ENCODE results near the gene SORCS2.

DNA sequence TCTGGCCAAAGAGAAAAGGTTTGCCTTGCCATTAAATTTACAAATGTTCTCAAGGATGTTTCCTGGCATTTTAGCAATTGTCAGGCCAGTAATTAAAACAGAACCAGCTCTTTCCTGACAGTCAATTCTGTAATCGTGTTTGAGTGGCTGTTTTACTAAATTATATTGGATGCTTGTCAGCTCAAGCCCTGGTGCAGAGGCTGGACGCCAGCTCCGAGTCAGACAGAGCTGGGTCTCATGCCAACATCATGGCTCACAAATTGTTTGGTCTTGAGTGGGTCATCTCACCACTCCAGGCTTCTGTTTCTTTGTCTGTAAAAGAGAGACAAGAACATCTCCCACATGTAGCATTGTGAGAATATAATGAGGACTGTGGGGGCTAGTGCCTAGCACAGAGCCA lies 432.7 kb downstream of the SORCS2 start:
- TF ChIP-seq, protein P1, sequence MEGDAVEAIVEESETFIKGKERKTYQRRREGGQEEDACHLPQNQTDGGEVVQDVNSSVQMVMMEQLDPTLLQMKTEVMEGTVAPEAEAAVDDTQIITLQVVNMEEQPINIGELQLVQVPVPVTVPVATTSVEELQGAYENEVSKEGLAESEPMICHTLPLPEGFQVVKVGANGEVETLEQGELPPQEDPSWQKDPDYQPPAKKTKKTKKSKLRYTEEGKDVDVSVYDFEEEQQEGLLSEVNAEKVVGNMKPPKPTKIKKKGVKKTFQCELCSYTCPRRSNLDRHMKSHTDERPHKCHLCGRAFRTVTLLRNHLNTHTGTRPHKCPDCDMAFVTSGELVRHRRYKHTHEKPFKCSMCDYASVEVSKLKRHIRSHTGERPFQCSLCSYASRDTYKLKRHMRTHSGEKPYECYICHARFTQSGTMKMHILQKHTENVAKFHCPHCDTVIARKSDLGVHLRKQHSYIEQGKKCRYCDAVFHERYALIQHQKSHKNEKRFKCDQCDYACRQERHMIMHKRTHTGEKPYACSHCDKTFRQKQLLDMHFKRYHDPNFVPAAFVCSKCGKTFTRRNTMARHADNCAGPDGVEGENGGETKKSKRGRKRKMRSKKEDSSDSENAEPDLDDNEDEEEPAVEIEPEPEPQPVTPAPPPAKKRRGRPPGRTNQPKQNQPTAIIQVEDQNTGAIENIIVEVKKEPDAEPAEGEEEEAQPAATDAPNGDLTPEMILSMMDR (IDR thresholded peaks at IDR 0.05), result no peak
- TF ChIP-seq, protein P2, sequence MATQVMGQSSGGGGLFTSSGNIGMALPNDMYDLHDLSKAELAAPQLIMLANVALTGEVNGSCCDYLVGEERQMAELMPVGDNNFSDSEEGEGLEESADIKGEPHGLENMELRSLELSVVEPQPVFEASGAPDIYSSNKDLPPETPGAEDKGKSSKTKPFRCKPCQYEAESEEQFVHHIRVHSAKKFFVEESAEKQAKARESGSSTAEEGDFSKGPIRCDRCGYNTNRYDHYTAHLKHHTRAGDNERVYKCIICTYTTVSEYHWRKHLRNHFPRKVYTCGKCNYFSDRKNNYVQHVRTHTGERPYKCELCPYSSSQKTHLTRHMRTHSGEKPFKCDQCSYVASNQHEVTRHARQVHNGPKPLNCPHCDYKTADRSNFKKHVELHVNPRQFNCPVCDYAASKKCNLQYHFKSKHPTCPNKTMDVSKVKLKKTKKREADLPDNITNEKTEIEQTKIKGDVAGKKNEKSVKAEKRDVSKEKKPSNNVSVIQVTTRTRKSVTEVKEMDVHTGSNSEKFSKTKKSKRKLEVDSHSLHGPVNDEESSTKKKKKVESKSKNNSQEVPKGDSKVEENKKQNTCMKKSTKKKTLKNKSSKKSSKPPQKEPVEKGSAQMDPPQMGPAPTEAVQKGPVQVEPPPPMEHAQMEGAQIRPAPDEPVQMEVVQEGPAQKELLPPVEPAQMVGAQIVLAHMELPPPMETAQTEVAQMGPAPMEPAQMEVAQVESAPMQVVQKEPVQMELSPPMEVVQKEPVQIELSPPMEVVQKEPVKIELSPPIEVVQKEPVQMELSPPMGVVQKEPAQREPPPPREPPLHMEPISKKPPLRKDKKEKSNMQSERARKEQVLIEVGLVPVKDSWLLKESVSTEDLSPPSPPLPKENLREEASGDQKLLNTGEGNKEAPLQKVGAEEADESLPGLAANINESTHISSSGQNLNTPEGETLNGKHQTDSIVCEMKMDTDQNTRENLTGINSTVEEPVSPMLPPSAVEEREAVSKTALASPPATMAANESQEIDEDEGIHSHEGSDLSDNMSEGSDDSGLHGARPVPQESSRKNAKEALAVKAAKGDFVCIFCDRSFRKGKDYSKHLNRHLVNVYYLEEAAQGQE (IDR thresholded peaks at IDR 0.05; ENCODE audit: insufficient read depth in 1 of 2, low read depth in 2 of 2, low read length in 1 of 2), result no peak
- TF ChIP-seq POLR2AphosphoS5 (IDR thresholded peaks at IDR 0.05; ENCODE audit: low read depth, low read length) (no peak), SIN3A (IDR thresholded peaks at IDR 0.05; ENCODE audit: borderline replicate concordance, insufficient read depth, low read depth, low read length) (no peak)

All from Panc1 (cell line).